ENCODE measurements around the gene PAIP2B.

The PAIP2B gene

DNA sequence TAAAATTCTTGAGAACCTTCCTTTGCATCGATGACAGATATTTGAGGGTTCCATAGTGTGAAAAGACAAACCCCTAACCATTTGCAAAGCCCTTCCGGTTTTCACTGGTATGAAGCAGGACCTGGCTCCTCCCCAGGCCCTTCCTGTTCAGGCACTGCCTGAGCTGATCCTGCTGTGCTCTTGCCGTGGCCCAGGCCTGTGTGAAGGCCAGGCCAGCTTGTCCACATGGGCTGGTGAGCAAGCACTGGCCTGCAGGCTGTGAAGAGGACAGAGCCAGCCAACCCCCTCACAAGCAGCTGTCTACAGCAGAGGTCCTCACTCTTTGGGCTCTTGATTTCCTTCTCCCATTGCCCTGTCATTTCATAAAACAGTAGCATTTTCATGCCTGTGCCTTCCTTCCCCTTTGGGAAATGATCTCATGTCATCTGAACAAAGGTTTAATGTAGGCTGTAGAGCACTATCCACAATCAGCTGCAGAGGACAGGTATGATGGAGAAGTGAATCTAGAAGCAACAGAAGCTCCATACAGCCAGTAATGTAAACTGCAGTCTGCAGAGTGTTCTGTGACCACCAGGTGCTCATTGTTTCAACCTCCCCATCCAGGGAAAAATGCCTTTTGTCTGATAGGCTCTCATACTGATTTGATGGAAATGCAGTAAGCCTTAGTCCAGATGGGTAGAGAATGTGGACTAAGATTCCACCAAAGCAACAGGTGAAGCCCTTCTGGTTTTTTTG lies 76.7 kb downstream of the PAIP2B start:
- H3K27ac ChIP-seq, result no peak overlapping the region
- no peaks in the 10 kb centered on the region for H3K27me3 ChIP-seq
- H3K36me3 ChIP-seq, result peaks cover 56 to 60% (median 59%) of the 10 kb centered on the region in 11 experiments

GRCh38 chr2:71148506-71149063 lies 78.3 kb downstream of the PAIP2B start:
- H3K36me3 ChIP-seq, result peaks cover 72 to 77% (median 75%) of the 10 kb centered on the region in 11 experiments
- no peaks in the 10 kb centered on the region for H3K27me3 ChIP-seq
- no peak for TF ChIP-seq Cebpa-rat (IDR thresholded peaks at IDR 0.05)
- H3K4me1 ChIP-seq, result no peaks in the 10 kb centered on the region
- H3K4me2 ChIP-seq, result no peak overlapping the region
- H3K9me3 ChIP-seq (replicated peaks in 1 of 11), result no peaks in the 10 kb centered on the region
- peaks cover 0 to 66% (median 30%) of the 10 kb centered on the region in 11 experiments; a peak in 17 of 22 replicates for H4K20me1 ChIP-seq
- no peak overlapping the region for H3K9ac ChIP-seq
- H3K27ac ChIP-seq, result no peak overlapping the region
- H3K4me3 ChIP-seq, result no peak overlapping the region

More for the DNA sequence above, 76.7 kb downstream of the PAIP2B start:
- Histone ChIP-seq H3K4me3 (no peak overlapping the region), H3K4me1 (no peaks in the 10 kb centered on the region), H3K4me2 (no peak overlapping the region), H3K9me3 (replicated peaks in 1 of 11) (no peaks in the 10 kb centered on the region), H4K20me1 (peaks cover 0 to 51% (median 21%) of the 10 kb centered on the region in 11 experiments; a peak in 16 of 22 replicates), H3K9ac (no peak overlapping the region)
- no peak for TF ChIP-seq Cebpa-rat (IDR thresholded peaks at IDR 0.05)

GRCh38 chr2:71143782-71144181 lies 83.1 kb downstream of the PAIP2B start:
- Histone ChIP-seq H3K36me3 (peaks cover 98 to 100% (median 98%) of the 10 kb centered on the region in 11 experiments), H4K20me1 (peaks cover 0 to 75% (median 38%) of the 10 kb centered on the region in 11 experiments; a peak in 17 of 22 replicates), H3K4me1 (peaks cover 0 to 8% (median 0%) of the 10 kb centered on the region in 10 experiments; a peak in 3 of 20 replicates), H3K9ac (no peak overlapping the region), H3K27me3 (no peaks in the 10 kb centered on the region), H3K4me2 (no peak overlapping the region), H3K27ac (no peak overlapping the region), H3K4me3 (no peak overlapping the region), H3K9me3 (replicated peaks in 1 of 11) (no peaks in the 10 kb centered on the region)
- no peak for TF ChIP-seq Cebpa-rat (IDR thresholded peaks at IDR 0.05)

DNA sequence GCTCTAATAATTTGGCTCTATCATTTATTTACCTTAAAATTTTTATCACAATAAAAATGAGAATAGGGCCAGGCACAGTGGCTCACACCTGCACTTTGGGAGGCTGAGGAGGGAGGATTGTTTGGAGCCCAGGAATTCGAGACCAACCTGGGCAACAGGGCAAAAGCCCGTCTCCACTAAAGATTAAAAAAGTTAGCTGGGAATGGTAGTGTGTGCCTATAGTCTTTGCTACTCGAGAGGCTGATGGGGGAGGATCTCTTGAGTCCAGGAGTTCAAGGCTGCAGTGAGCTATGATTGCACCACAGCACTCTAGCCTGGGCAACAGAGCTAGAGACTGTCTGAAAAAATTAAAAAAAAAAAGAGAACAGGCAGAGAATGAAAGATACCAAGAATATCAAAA lies 90.7 kb downstream of the PAIP2B start:
- H3K4me2 ChIP-seq, result no peak overlapping the region
- peaks cover 70 to 95% (median 86%) of the 10 kb centered on the region in 11 experiments for H3K36me3 ChIP-seq
- no peaks in the 10 kb centered on the region for H3K9me3 ChIP-seq (replicated peaks in 1 of 11)
- H3K27me3 ChIP-seq, result no peaks in the 10 kb centered on the region
- H3K9ac ChIP-seq, result no peak overlapping the region
- H3K27ac ChIP-seq, result no peak overlapping the region
- peaks cover 13 to 29% (median 16%) of the 10 kb centered on the region in 10 experiments for H3K4me1 ChIP-seq
- H4K20me1 ChIP-seq, result peaks cover 0 to 78% (median 41%) of the 10 kb centered on the region in 11 experiments; a peak in 18 of 22 replicates
- no peak overlapping the region for H3K4me3 ChIP-seq
- TF ChIP-seq Cebpa-rat (IDR thresholded peaks at IDR 0.05), result no peak

GRCh38 chr2:71133603-71134002 lies 93.3 kb downstream of the PAIP2B start:
- Histone ChIP-seq H4K20me1 (peaks cover 0 to 64% (median 29%) of the 10 kb centered on the region in 11 experiments; a peak in 17 of 22 replicates), H3K27ac (no peak overlapping the region), H3K9me3 (replicated peaks in 1 of 11) (no peaks in the 10 kb centered on the region), H3K36me3 (peaks cover 46 to 70% (median 60%) of the 10 kb centered on the region in 11 experiments), H3K9ac (no peak overlapping the region), H3K4me3 (no peak overlapping the region), H3K27me3 (no peaks in the 10 kb centered on the region), H3K4me1 (peaks cover 20 to 30% (median 25%) of the 10 kb centered on the region in 10 experiments), H3K4me2 (no peak overlapping the region)
- TF ChIP-seq Cebpa-rat (IDR thresholded peaks at IDR 0.05), result no peak
